ENCODE data around the gene CDKN2D. TPM values are rescaled to one million over a fixed set of nuclear protein-coding genes. Genes with fewer than 3 reads are reported as not detected.

Gene CDKN2D
- total and polyA plus RNA-seq, 2 of the 8 experiments (the other 6 are each of a cell fraction or from before 2014, with no cell fraction given): 3.0 to 4.0 TPM

GRCh38 chr19:10538204-10538983, 30.4 kb downstream of the CDKN2D start:
- H2BK5ac ChIP-seq (ENCODE audit: low read depth, low read length): no peak overlapping the region
- no peak overlapping the region for H4K5ac ChIP-seq (ENCODE audit: insufficient read length, low read depth, low read length)
- no peak overlapping the region for H3K18ac ChIP-seq (ENCODE audit: extremely low read depth, low read length)
- H3K9me3 ChIP-seq (ENCODE audit: insufficient read depth in 2 of 2, low read depth in 1 of 2, low read length in 1 of 2): no peaks in the 10 kb centered on the region
- FAIRE-seq (no peak), DNase-seq (ENCODE audit: low read depth in 1 of 2, low spot score in 2 of 2) (no peak)
- H4K91ac ChIP-seq (replicated peaks; ENCODE audit: insufficient read length, low read length): no peak overlapping the region
- no peak overlapping the region for H3K4me2 ChIP-seq (ENCODE audit: insufficient read depth in 1 of 2, low read depth in 2 of 2, low read length in 2 of 2)
- CTCF ChIA-PET (ENCODE audit: partially characterized antibody): interaction anchor here (0.7 to 1.7 kb wide), 7 partner anchors 9 to 32 kb away, joined by 3 to 11 read pairs (median 3); no protein-coding TSS in a partner anchor
- WGBS, 2 experiments (ENCODE audit: extremely low coverage in 1 of 2, insufficient coverage in 1 of 2, insufficient read length in 1 of 2, insufficient replicate concordance in 2 of 2, low coverage in 1 of 2, low lambda C conversion rate in 2 of 2, missing lambda C conversion rate in 1 of 2): 87% methylated on average over 20 of the region's 20 CpGs; no CpG with 5 or more reads in 1 of the 2 experiments
- no peak overlapping the region for H3K56ac ChIP-seq (replicated peaks; ENCODE audit: insufficient read length, low read depth, low read length)
- H2AK5ac ChIP-seq (ENCODE audit: low read depth, low read length): no peak overlapping the region
- no peak overlapping the region for H3K14ac ChIP-seq (ENCODE audit: insufficient read length)
- no peak overlapping the region for H3K27ac ChIP-seq (ENCODE audit: low read depth, low read length)
- TF ChIP-seq KDM5A (IDR thresholded peaks at IDR 0.05; ENCODE audit: low read length) (no peak), SUZ12 (IDR thresholded peaks at IDR 0.05; ENCODE audit: low read length) (no peak), MAFK (IDR thresholded peaks at IDR 0.05; ENCODE audit: low read depth, low read length) (no peak), RAD21 (IDR thresholded peaks at IDR 0.05 in 1 of 2, conservative IDR thresholded peaks at IDR 0.05 in 1 of 2; ENCODE audit: low read depth in 2 of 2, low read length in 2 of 2) (no peak), RBBP5 (IDR thresholded peaks at IDR 0.05; ENCODE audit: borderline replicate concordance, low read depth, low read length) (no peak), RXRA (IDR thresholded peaks at IDR 0.05; ENCODE audit: insufficient read depth, low read depth, low read length) (no peak), E2F6 (IDR thresholded peaks at IDR 0.05) (no peak), HDAC2 (IDR thresholded peaks at IDR 0.05; ENCODE audit: borderline replicate concordance in 1 of 2, low read depth in 2 of 2, low read length in 2 of 2) (no peak), EZH2 (IDR thresholded peaks at IDR 0.05; ENCODE audit: low read depth, low read length, severe bottlenecking) (no peak)
- no peak overlapping the region for H2BK120ac ChIP-seq (replicated peaks; ENCODE audit: low read depth, low read length)
- H4K8ac ChIP-seq (ENCODE audit: extremely low read depth, insufficient read depth, low read length): no peak overlapping the region
- H2BK12ac ChIP-seq (ENCODE audit: low read depth, low read length): no peak overlapping the region
- no peak overlapping the region for H3K4ac ChIP-seq (replicated peaks; ENCODE audit: insufficient read length, low read depth, low read length)
- no peaks in the 10 kb centered on the region for H3K27me3 ChIP-seq (replicated peaks in 1 of 4; ENCODE audit: control insufficient read depth in 3 of 4, extremely low read depth in 1 of 4, insufficient read depth in 3 of 4, low read length in 3 of 4)
- H3K4me3 ChIP-seq (ENCODE audit: extremely low read depth in 1 of 4, insufficient read depth in 2 of 4, low read depth in 3 of 4, low read length in 4 of 4): no peak overlapping the region
- H3K79me2 ChIP-seq (ENCODE audit: control insufficient read depth in 1 of 2, insufficient read depth in 2 of 2, low read length in 2 of 2): no peaks in the 10 kb centered on the region
- POLR2A ChIA-PET (ENCODE audit: partially characterized antibody): interaction anchor here (0.9 to 1.4 kb wide), 2 partner anchors 14 to 25 kb away, joined by 3 to 5 read pairs; no protein-coding TSS in a partner anchor
- no peaks in the 10 kb centered on the region for H3K79me1 ChIP-seq (ENCODE audit: low read depth, low read length)
- H2BK15ac ChIP-seq (ENCODE audit: low read length): no peak overlapping the region
- H2AFZ ChIP-seq (ENCODE audit: low read length): no peak overlapping the region
- no peak overlapping the region for H3K9ac ChIP-seq (replicated peaks in 1 of 4; ENCODE audit: extremely low read depth in 1 of 4, low read depth in 3 of 4, low read length in 3 of 4)
- H3K23ac ChIP-seq (ENCODE audit: insufficient read length): no peak overlapping the region
- no peaks in the 10 kb centered on the region for H4K20me1 ChIP-seq (replicated peaks in 1 of 2; ENCODE audit: control insufficient read depth in 1 of 2, insufficient read depth in 2 of 2, low read length in 2 of 2)
- no peaks in the 10 kb centered on the region for H3K4me1 ChIP-seq (replicated peaks in 1 of 4; ENCODE audit: control insufficient read depth in 3 of 4, insufficient read depth in 4 of 4, low read length in 3 of 4)
- no peaks in the 10 kb centered on the region for H3K23me2 ChIP-seq (ENCODE audit: low read depth, low read length)
- no peak overlapping the region for H2BK20ac ChIP-seq (ENCODE audit: low read length)
- H3K36me3 ChIP-seq (ENCODE audit: control insufficient read depth in 2 of 4, insufficient read depth in 4 of 4, low read length in 3 of 4): no peaks in the 10 kb centered on the region

Data from H1 (cell line).